Tibial artery (tissue), 4 donors: ENCODE data around the gene ANKS3.

Experiments used
- DNase-seq, 2 donors: peaks; one replicate each; pipeline ENCODE4 v3.0.0-alpha.2; 2019
- H3K27ac ChIP-seq, 2 donors: fragments of 200-600 bp; sonication (generic) in 1 of 2; 1 replicate in 1 of 2; 2 replicates in 1 of 2; pipeline ENCODE4 v1.5.1; 2018 to 2019; ENCODE audit warnings: mild to moderate bottlenecking in 1 of 2
- H3K27me3 ChIP-seq, 2 donors: fragments of 200-600 bp; sonication (generic) in 1 of 2; one replicate each; pipeline versions ENCODE4 v1.5.1 to v1.6.0; 2016 to 2019
- H3K36me3 ChIP-seq, 3 donors: fragments of 200-600 bp; sonication (generic) in 2 of 3; one replicate each; pipeline ENCODE4 v1.5.1; 2016 to 2019; ENCODE audit warnings: mild to moderate bottlenecking in 2 of 3
- H3K4me1 ChIP-seq, 4 donors: fragments of 200-600 bp; sonication (generic) in 2 of 4; 1 replicate in 3 of 4; 2 replicates in 1 of 4; pipeline ENCODE4 v1.5.1; 2016 to 2019
- H3K4me3 ChIP-seq, 2 donors: fragments of 200-600 bp; sonication (generic) in 1 of 2; 1 replicate in 1 of 2; 2 replicates in 1 of 2; pipeline ENCODE4 v1.5.1; 2018 to 2019; ENCODE audit warnings: mild to moderate bottlenecking in 2 of 2
- H3K9me3 ChIP-seq, 3 donors: fragments of 200-600 bp; sonication (generic) in 1 of 3; one replicate each; pipeline ENCODE4 v1.5.1; 2016 to 2019
- CTCF ChIP-seq, 2 experiments: fragments of 200-600 bp in 1 of 2; fragments of 450-650 bp in 1 of 2; IDR thresholded peaks; one replicate each; pipeline ENCODE4 v1.5.1; 2017 to 2019; ENCODE audit warnings: antibody characterized with exemption in 2 of 2, mild to moderate bottlenecking in 1 of 2, moderate library complexity in 1 of 2
- intact Hi-C: fragments of 100-400 bp; cut with DNase I; formaldehyde crosslinking; loops from one replicate; pipeline ENCODE4 v1.15.0; 2023; ENCODE audit warnings: low total_unique reads

Gene ANKS3

GRCh38 chr16:4768549-4769305 is 34.7 kb upstream of the ANKS3 start:
- peak; percentile 98 for DNase-seq
- no peak for TF ChIP-seq CTCF (IDR thresholded peaks at IDR 0.05)
- Histone ChIP-seq H3K27ac (peak overlapping the region; percentile 85 to 88), H3K4me1 (peaks cover 0 to 37% (median 25%) of the 10 kb centered on the region in 4 donors), H3K36me3 (peaks cover 5 to 19% (median 7%) of the 10 kb centered on the region in 3 donors), H3K9me3 (no peaks in the 10 kb centered on the region), H3K27me3 (no peaks in the 10 kb centered on the region), H3K4me3 (peak overlapping the region; percentile 69 to 95)
- intact Hi-C loops, result loop anchor here (5.0 kb wide), 1 partner anchor 79 kb away; the partner anchor contains the start of genes GLYR1 and UBN1

- Histone ChIP-seq H3K4me3 (peak overlapping the region; percentile 69 to 95), H3K4me1 (peaks cover 0 to 37% (median 25%) of the 10 kb centered on the region in 4 donors), H3K27me3 (no peaks in the 10 kb centered on the region), H3K9me3 (no peaks in the 10 kb centered on the region), H3K27ac (peak overlapping the region; percentile 85 to 88), H3K36me3 (peaks cover 9 to 26% (median 14%) of the 10 kb centered on the region in 3 donors)
- no peak for TF ChIP-seq CTCF (IDR thresholded peaks at IDR 0.05)
- DNase-seq, result peak; percentile 30 to 75
- intact Hi-C loops, result loop anchor here (5.0 kb wide), 1 partner anchor 79 kb away; the partner anchor contains the start of genes GLYR1 and UBN1
Observed at GRCh38 chr16:4767872-4768548, 33.9 kb upstream of the ANKS3 start.

- peak within 1 kb of the TSS; percentile 69 to 95 for H3K4me3 ChIP-seq
- H3K27me3 ChIP-seq, result no peaks in the 10 kb centered on the region
- TF ChIP-seq CTCF (IDR thresholded peaks at IDR 0.05), result no peak
- no peaks in the 10 kb centered on the region for H3K9me3 ChIP-seq
- intact Hi-C loops, result loop anchor here (5.0 kb wide), 1 partner anchor 80 kb away; the partner anchor contains the start of genes GLYR1 and UBN1
- H3K36me3 ChIP-seq, result peaks cover 14 to 35% (median 19%) of the 10 kb centered on the region in 3 donors
- peaks cover 0 to 37% (median 25%) of the 10 kb centered on the region in 4 donors for H3K4me1 ChIP-seq
- peak within 1 kb of the TSS; percentile 85 to 88 for H3K27ac ChIP-seq
- peak; percentile 98 to 99 for DNase-seq
Observed at GRCh38 chr16:4766875-4767628, 33.0 kb upstream of the ANKS3 start, which contains the start of gene ZNF500. Gene ZNF500, minus strand, starts transcription at chr16:4767162. Its CDS starts 1,184 bp downstream, at chr16:4765978.

- H3K27ac ChIP-seq, result peak overlapping the region; percentile 85 to 88
- intact Hi-C loops, result loop anchor here (5.0 kb wide), 1 partner anchor 82 kb away; the partner anchor contains the start of genes GLYR1 and UBN1
- H3K36me3 ChIP-seq, result peaks cover 19 to 48% (median 29%) of the 10 kb centered on the region in 3 donors
- H3K4me3 ChIP-seq, result peak overlapping the region; percentile 69 to 95
- no peak for DNase-seq
- no peaks in the 10 kb centered on the region for H3K9me3 ChIP-seq
- H3K4me1 ChIP-seq, result peaks cover 0 to 37% (median 25%) of the 10 kb centered on the region in 4 donors
- no peak for TF ChIP-seq CTCF (IDR thresholded peaks at IDR 0.05)
- H3K27me3 ChIP-seq, result no peaks in the 10 kb centered on the region
Observed at GRCh38 chr16:4765511-4766474, 31.7 kb upstream of the ANKS3 start.
